GM18498 (cell line): ENCODE measurements around the gene KCNJ10.

Experiments used
- ATAC-seq: cut with Tn5 transposase; IDR thresholded peaks from one replicate; pipeline ENCODE4 v1.9.1; 2021; ENCODE audit warnings: mild to moderate bottlenecking, moderate library complexity; ENCODE audit not compliant: unreplicated experiment

The KCNJ10 gene

GRCh38 chr1:160099716-160100375 lies 29.9 kb upstream of the KCNJ10 start:
- no peak for ATAC-seq

GRCh38 chr1:160098852-160099561 lies 29.0 kb upstream of the KCNJ10 start:
- peak; percentile 87 for ATAC-seq

GRCh38 chr1:160097911-160098851 lies 28.2 kb upstream of the KCNJ10 start, which contains the start of gene IGSF8:
TSS of gene IGSF8 (minus strand) at chr1:160098619. CDS start at chr1:160098472, 147 bp downstream.
- peak; percentile 59 for ATAC-seq

GRCh38 chr1:160097151-160097910 lies 27.4 kb upstream of the KCNJ10 start:
- no peak for ATAC-seq

GRCh38 chr1:160096274-160097116 lies 26.5 kb upstream of the KCNJ10 start:
- no peak for ATAC-seq

GRCh38 chr1:160095382-160096105 lies 25.6 kb upstream of the KCNJ10 start:
- no peak for ATAC-seq

GRCh38 chr1:160094806-160095205 lies 24.8 kb upstream of the KCNJ10 start:
- ATAC-seq = no peak

GRCh38 chr1:160094291-160094625 lies 24.3 kb upstream of the KCNJ10 start:
- no peak for ATAC-seq

- ATAC-seq = no peak
Observed at GRCh38 chr1:160093624-160094290, 23.8 kb upstream of the KCNJ10 start.

GRCh38 chr1:160093069-160093395 lies 23.1 kb upstream of the KCNJ10 start:
- ATAC-seq = no peak

GRCh38 chr1:160092366-160093068 lies 22.6 kb upstream of the KCNJ10 start:
- no peak for ATAC-seq

- ATAC-seq = no peak
Observed at GRCh38 chr1:160091666-160092223, 21.8 kb upstream of the KCNJ10 start.

- ATAC-seq = no peak
Observed at GRCh38 chr1:160090760-160091159, 20.8 kb upstream of the KCNJ10 start.

- no peak for ATAC-seq
Observed at GRCh38 chr1:160089883-160090282, 19.9 kb upstream of the KCNJ10 start.

- ATAC-seq = no peak
Observed at GRCh38 chr1:160087118-160087662, 17.2 kb upstream of the KCNJ10 start.

GRCh38 chr1:160086456-160086892 lies 16.5 kb upstream of the KCNJ10 start:
- ATAC-seq = no peak

GRCh38 chr1:160085686-160086455 lies 15.9 kb upstream of the KCNJ10 start:
- no peak for ATAC-seq
